Gastrocnemius medialis (tissue), 4 donors: ENCODE measurements around the gene STK38L.

Experiments used
- POLR2A ChIP-seq, 2 donors: fragments of 450-650 bp; IDR thresholded peaks; one replicate each; pipeline ENCODE4 v1.6.1; 2017; ENCODE audit warnings: antibody characterized with exemption in 2 of 2, mild to moderate bottlenecking in 2 of 2, moderate library complexity in 2 of 2
- TF ChIP-seq, protein P1 (sequence below), 5 experiments: fragments of 450-650 bp in 3 of 5; fragments of 200-600 bp in 2 of 5; sonication (generic) in 2 of 5; IDR thresholded peaks in 4 of 5; conservative IDR thresholded peaks in 1 of 5; 1 replicate in 4 of 5; 2 replicates in 1 of 5; pipeline ENCODE4 v1.5.1; 2016 to 2019; ENCODE audit warnings: antibody characterized with exemption in 5 of 5, mild to moderate bottlenecking in 3 of 5, moderate library complexity in 3 of 5

GRCh38 chr12:27344760-27345159 lies 100.7 kb downstream of the STK38L start:
- TF ChIP-seq, protein P1, sequence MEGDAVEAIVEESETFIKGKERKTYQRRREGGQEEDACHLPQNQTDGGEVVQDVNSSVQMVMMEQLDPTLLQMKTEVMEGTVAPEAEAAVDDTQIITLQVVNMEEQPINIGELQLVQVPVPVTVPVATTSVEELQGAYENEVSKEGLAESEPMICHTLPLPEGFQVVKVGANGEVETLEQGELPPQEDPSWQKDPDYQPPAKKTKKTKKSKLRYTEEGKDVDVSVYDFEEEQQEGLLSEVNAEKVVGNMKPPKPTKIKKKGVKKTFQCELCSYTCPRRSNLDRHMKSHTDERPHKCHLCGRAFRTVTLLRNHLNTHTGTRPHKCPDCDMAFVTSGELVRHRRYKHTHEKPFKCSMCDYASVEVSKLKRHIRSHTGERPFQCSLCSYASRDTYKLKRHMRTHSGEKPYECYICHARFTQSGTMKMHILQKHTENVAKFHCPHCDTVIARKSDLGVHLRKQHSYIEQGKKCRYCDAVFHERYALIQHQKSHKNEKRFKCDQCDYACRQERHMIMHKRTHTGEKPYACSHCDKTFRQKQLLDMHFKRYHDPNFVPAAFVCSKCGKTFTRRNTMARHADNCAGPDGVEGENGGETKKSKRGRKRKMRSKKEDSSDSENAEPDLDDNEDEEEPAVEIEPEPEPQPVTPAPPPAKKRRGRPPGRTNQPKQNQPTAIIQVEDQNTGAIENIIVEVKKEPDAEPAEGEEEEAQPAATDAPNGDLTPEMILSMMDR (IDR thresholded peaks at IDR 0.05 in 4 of 5, conservative IDR thresholded peaks at IDR 0.05 in 1 of 5) = no peak
- no peak for TF ChIP-seq POLR2A (IDR thresholded peaks at IDR 0.05)
